ENCODE results near the gene TNFAIP1.
A peak's percentile ranks its signal among the peaks of the same experiment; 100 is the strongest.

The TNFAIP1 gene

DNA sequence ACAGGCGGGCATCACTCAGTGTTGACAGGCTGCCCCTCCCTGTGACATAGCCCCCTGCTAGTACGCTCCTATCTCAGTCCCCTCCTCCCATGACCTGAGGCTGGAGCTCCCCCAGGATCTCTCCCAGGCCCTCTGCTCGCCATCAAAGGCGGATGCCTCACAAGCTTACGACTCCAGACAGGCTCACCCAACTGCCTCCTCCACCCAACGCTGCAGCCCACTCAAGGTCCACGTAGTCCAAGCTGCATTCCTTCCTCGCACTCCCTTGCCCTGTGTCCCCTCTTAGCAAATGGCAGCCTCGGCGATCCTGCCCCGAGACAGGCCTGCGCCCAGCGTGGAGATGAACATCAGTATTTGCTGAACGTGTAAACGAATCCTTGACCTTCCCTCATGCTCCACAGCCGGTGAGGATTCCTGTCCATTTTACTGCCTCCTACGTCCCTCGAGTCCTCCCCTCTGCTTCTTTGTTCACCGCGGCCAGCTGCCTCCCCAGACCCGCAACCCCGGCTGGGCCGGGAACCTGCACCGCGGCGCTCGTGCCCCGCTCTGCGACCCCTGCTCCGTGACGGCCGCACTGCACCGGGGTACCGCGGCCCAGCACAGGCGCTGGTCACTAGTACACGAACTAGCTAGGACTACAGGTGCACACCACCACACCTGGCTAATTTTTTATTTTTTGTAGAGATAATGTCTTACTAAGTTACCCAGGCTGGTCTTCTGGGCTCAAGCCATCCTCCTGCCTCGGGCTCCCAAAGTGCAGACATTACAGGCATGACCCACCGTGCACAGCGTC, 17.4 kb upstream of the TNFAIP1 start:
- H3K27ac ChIP-seq: peak overlapping the region; percentile 85
- TF ChIP-seq, protein P1, sequence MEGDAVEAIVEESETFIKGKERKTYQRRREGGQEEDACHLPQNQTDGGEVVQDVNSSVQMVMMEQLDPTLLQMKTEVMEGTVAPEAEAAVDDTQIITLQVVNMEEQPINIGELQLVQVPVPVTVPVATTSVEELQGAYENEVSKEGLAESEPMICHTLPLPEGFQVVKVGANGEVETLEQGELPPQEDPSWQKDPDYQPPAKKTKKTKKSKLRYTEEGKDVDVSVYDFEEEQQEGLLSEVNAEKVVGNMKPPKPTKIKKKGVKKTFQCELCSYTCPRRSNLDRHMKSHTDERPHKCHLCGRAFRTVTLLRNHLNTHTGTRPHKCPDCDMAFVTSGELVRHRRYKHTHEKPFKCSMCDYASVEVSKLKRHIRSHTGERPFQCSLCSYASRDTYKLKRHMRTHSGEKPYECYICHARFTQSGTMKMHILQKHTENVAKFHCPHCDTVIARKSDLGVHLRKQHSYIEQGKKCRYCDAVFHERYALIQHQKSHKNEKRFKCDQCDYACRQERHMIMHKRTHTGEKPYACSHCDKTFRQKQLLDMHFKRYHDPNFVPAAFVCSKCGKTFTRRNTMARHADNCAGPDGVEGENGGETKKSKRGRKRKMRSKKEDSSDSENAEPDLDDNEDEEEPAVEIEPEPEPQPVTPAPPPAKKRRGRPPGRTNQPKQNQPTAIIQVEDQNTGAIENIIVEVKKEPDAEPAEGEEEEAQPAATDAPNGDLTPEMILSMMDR (IDR thresholded peaks at IDR 0.05): no peak
- no peak for TF ChIP-seq ZFX (IDR thresholded peaks at IDR 0.05; ENCODE audit: borderline replicate concordance)

DNA sequence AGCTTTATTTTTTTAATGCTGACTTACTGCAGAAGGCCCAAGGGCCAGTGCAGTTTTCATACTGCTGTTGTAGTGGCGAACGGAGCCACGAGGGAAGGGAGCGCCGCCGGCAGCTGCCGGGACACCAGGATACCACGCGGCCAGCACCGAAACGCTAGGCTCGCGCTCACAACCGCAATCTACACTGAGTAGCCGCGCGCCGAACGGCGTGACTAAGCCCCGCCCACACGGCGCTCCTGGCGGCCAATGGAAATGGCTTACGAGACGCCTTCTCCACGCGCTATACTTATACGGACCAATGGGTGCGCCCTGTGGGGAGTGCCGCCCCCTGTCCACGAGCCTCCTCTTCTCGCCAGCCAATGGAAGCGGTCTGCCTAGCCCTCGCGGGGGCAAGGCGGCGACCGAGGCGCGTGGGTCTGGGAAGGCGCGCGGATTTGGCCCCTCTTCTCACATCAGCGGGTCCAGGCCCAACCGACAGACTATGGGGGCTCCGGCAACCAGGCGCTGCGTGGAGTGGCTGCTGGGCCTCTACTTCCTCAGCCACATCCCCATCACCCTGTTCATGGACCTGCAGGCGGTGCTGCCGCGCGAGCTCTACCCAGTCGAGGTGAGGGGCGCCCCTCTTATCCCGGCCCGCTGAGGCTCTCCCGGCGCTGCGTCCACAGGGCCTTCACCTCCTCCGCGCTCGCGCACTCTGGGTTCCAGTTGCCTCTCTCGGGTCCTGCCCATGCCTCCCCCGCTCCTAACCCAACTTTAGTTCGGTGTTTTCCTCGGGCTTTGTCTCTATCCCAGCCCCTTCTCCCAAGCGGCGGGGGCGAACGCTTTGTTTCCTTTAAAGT, 16.6 kb upstream of the TNFAIP1 start, which contains the start of gene TMEM97:
TMEM97 (plus strand) TSS at position 442 of the 839 bp plus-strand sequence; CDS start at position 482, 40 bp downstream.
- peak within 1 kb of the TSS; percentile 85 for H3K27ac ChIP-seq

DNA sequence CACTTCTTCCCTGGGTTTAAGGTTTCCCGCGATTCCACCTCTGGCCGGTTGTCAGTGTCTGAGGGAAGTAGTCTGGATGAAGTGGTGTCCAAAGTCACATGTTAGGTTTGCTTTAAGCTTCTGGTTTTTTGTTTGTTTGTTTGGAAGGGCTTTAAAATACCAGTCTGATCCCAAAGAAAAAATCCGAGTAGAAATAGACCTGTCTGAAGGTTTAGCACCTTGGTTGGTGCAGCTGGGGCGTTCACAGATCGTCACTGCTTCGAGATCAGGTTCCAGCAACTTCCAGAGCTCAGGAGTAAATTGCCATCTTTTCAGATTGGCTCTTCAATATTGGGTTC, 16.0 kb upstream of the TNFAIP1 start:
- peak overlapping the region; percentile 85 for H3K27ac ChIP-seq
- no peak for TF ChIP-seq ZFX (IDR thresholded peaks at IDR 0.05; ENCODE audit: borderline replicate concordance)
- TF ChIP-seq, protein P1 (IDR thresholded peaks at IDR 0.05): no peak

More for the DNA sequence above, 16.6 kb upstream of the TNFAIP1 start, which contains the start of gene TMEM97:
- TF ChIP-seq, protein P1 (IDR thresholded peaks at IDR 0.05): no peak
- no peak for TF ChIP-seq ZFX (IDR thresholded peaks at IDR 0.05; ENCODE audit: borderline replicate concordance)

DNA sequence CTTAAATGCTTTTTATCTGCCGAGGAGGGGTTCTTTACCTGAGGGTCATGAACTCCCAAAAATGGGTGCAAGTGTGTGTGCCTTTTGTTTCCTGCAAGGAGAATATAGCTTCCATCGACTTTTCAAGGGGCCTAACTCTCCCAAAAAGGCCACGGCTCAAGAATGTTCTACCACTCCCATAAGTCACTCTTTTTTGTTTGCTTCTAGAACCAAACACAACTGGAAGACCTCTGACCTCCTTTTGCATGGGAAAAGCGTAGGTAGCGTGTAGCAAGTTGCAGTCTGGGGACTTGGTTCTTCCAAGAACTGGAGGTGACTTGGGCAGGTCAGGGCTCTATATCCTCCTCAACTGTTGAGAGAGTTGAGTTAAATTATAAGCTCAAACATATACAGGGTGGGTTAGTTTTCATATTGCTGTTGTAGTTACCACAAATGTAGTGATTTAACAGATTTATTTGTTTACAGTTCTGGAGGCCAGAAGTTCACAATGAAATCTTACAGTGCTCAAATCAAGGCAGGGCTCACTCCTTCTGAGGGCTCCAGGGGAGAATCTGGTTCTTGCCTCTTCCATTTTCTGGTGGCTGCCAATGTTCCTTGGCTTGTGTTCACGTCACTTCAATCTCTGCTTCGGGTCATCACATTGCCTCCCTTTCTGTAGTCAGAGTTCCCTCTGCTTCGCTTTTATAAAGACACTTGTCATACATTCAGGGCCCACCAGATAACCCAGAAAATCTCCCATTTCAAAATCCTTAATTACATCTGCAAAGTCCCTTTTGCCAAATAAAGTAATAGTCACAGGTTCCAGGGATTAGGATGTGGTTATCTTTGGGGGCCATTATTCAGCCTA, 15.1 kb upstream of the TNFAIP1 start:
- peak overlapping the region; percentile 85 for H3K27ac ChIP-seq
- TF ChIP-seq, protein P1 (IDR thresholded peaks at IDR 0.05): no peak
- no peak for TF ChIP-seq ZFX (IDR thresholded peaks at IDR 0.05; ENCODE audit: borderline replicate concordance)

DNA sequence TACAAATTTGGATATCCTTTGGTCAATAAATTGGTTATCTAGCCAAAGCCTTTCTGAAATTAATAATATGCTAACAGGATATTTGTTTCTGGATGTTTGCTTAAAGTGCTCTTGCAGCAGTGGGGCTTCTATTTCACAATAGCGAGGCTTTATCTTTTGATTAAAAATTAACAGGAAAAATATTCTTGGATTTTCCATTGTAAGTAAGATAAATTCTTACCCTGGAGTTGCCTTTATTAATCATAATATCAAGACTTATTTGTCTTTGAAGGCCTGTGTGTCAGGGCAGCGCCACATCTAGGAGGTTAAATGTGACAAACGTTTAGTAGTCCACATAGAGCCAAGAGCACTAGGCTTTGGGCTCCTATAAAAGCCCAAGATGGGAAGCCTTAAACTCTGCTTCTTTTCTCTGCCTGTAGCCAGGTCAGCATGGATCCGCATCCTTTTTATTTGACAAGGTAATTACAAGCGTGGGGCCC, 11.3 kb upstream of the TNFAIP1 start:
- H3K27ac ChIP-seq: peak overlapping the region; percentile 18; the same call in 1 of the 2 replicates
- TF ChIP-seq, protein P1 (IDR thresholded peaks at IDR 0.05): no peak
- no peak for TF ChIP-seq ZFX (IDR thresholded peaks at IDR 0.05; ENCODE audit: borderline replicate concordance)

DNA sequence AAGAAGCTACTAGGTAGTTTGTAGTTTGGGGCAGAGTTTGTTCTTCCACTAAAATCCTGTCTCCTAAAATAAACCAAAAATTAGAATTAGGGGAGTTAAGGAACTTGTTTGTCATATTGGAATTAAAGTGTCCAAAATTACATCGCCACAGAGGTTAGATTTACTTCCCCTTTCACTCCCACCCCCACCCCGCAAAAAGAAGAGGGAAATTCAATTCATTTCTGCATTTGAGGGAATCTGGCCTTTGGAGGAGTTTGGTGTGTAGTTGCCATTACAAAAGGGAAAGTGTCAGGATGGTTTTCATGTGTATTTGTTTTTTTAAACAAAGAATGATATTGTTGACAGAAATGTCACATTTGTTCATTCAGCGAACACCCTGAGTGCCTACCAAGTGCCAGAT, 10.8 kb upstream of the TNFAIP1 start:
- TF ChIP-seq, protein P1 (IDR thresholded peaks at IDR 0.05): no peak
- no peak for TF ChIP-seq ZFX (IDR thresholded peaks at IDR 0.05; ENCODE audit: borderline replicate concordance)
- peak overlapping the region; percentile 18; the same call in 1 of the 2 replicates for H3K27ac ChIP-seq
